Astrocyte (in vitro differentiated cells and primary cell): ENCODE results near the gene UGT1A3. TPM values are rescaled to one million over a fixed set of nuclear protein-coding genes. Genes with fewer than 3 reads are reported as not detected.
A peak's percentile ranks its signal among the peaks of the same experiment; 100 is the strongest.

Experiments used
- DNase-seq: peaks from one replicate; pipeline ENCODE4 v3.0.0-alpha.2; 2010; ENCODE audit warnings: low read depth
- FAIRE-seq: peaks from 2 replicates; lab custom pipeline; 2011; peaks lifted over from hg19 to GRCh38; lab: Jason Lieb, UNC
- H2AFZ ChIP-seq: 2 replicates; pipeline ENCODE4 v1.6.0; 2012; ENCODE audit warnings: low read depth, low read length, inconsistent platforms
- H3K27ac ChIP-seq: 2 replicates; pipeline ENCODE4 v1.5.1; 2011; ENCODE audit warnings: low read depth, low read length, inconsistent platforms
- H3K27me3 ChIP-seq: 2 replicates; pipeline ENCODE4 v1.6.0; 2011; ENCODE audit warnings: low read length, inconsistent platforms; ENCODE audit not compliant: insufficient read depth
- H3K36me3 ChIP-seq: 2 replicates; pipeline ENCODE4 v1.5.1; 2011; ENCODE audit warnings: low read length, inconsistent platforms; ENCODE audit not compliant: insufficient read depth
- H3K4me1 ChIP-seq: 2 replicates; pipeline ENCODE4 v1.5.1; 2011; ENCODE audit warnings: low read length, inconsistent platforms; ENCODE audit not compliant: insufficient read depth
- H3K4me2 ChIP-seq: 2 replicates; pipeline ENCODE4 v1.6.0; 2012; ENCODE audit warnings: low read length, inconsistent platforms
- H3K4me3 ChIP-seq: 2 replicates; pipeline ENCODE4 v1.5.1; 2011; ENCODE audit warnings: low read depth, mild to moderate bottlenecking, low read length, inconsistent platforms; ENCODE audit not compliant: insufficient read depth
- H3K79me2 ChIP-seq: 2 replicates; pipeline ENCODE4 v1.6.0; 2012; ENCODE audit warnings: mild to moderate bottlenecking, low read length, inconsistent platforms; ENCODE audit not compliant: insufficient read depth
- H3K9ac ChIP-seq: 2 replicates; pipeline ENCODE4 v1.6.0; 2012; ENCODE audit warnings: mild to moderate bottlenecking, low read length, inconsistent platforms
- H3K9me3 ChIP-seq: 2 replicates; pipeline ENCODE4 v1.5.1; 2012; ENCODE audit warnings: low read depth, mild to moderate bottlenecking, low read length, inconsistent platforms; ENCODE audit not compliant: insufficient read depth
- H4K20me1 ChIP-seq: 2 replicates; pipeline ENCODE4 v1.6.0; 2012; ENCODE audit warnings: low read length, inconsistent platforms; ENCODE audit not compliant: insufficient read depth
- H3K27ac Mint-ChIP-seq: one replicate; pipeline ENCODE4 v1.8.0; 2021; ENCODE audit warnings: mild to moderate bottlenecking, mixed read lengths; ENCODE audit not compliant: unreplicated experiment
- H3K27me3 Mint-ChIP-seq: one replicate; pipeline ENCODE4 v1.8.0; 2021; ENCODE audit warnings: low read depth, mixed read lengths; ENCODE audit not compliant: unreplicated experiment
- H3K36me3 Mint-ChIP-seq: one replicate; pipeline ENCODE4 v1.8.0; 2021; ENCODE audit warnings: low read depth, mixed read lengths; ENCODE audit not compliant: unreplicated experiment
- H3K4me1 Mint-ChIP-seq: one replicate; pipeline ENCODE4 v1.8.0; 2021; ENCODE audit warnings: low read depth, mixed read lengths; ENCODE audit not compliant: unreplicated experiment
- H3K4me3 Mint-ChIP-seq: one replicate; pipeline ENCODE4 v1.8.0; 2021; ENCODE audit warnings: mild to moderate bottlenecking, moderate library complexity, mixed read lengths; ENCODE audit not compliant: unreplicated experiment
- H3K9me3 Mint-ChIP-seq: one replicate; pipeline ENCODE4 v1.8.0; 2021; ENCODE audit warnings: mild to moderate bottlenecking, mixed read lengths; ENCODE audit not compliant: unreplicated experiment
- CTCF ChIP-seq: IDR thresholded peaks from 2 replicates; pipeline ENCODE4 v1.5.1; 2011; ENCODE audit warnings: low read depth, mild to moderate bottlenecking, inconsistent platforms, low read length, moderate library complexity; ENCODE audit not compliant: insufficient read depth
- EZH2 ChIP-seq: IDR thresholded peaks from 2 replicates; pipeline ENCODE4 v1.6.1; 2012; ENCODE audit warnings: mild to moderate bottlenecking, low read length, inconsistent platforms; ENCODE audit not compliant: insufficient read depth
- total RNA-seq: library from RNA; stranded (reverse); gene quantifications from 2 replicates; pipeline ENCODE4 v1.2.1, GENCODE V29; 2021

Gene UGT1A3
- total RNA-seq, 1 donor from 2014 or later: not detected

GRCh38 chr2:233693963-233694362 lies 34.9 kb upstream of the UGT1A3 start:
- Mint-ChIP-seq H3K27ac (no peak overlapping the region), H3K27me3 (peaks cover 5% of the 10 kb centered on the region), H3K4me1 (no peaks in the 10 kb centered on the region), H3K36me3 (no peaks in the 10 kb centered on the region), H3K9me3 (peaks cover 6% of the 10 kb centered on the region), H3K4me3 (no peak overlapping the region)
- Histone ChIP-seq H4K20me1 (no peaks in the 10 kb centered on the region), H3K4me3 (no peak overlapping the region), H3K27ac (no peak overlapping the region), H3K9ac (no peak overlapping the region), H3K4me1 (no peaks in the 10 kb centered on the region), H3K36me3 (no peaks in the 10 kb centered on the region), H3K79me2 (no peaks in the 10 kb centered on the region), H3K4me2 (no peak overlapping the region), H3K9me3 (no peaks in the 10 kb centered on the region), H3K27me3 (no peaks in the 10 kb centered on the region), H2AFZ (no peak overlapping the region)
- DNase-seq (no peak), FAIRE-seq (no peak)
- TF ChIP-seq CTCF: no peak
- TF ChIP-seq EZH2: no peak

GRCh38 chr2:233698740-233699139 lies 30.1 kb upstream of the UGT1A3 start:
- TF ChIP-seq EZH2 (no peak), CTCF (no peak)
- H3K27ac Mint-ChIP-seq: no peak overlapping the region

DNA sequence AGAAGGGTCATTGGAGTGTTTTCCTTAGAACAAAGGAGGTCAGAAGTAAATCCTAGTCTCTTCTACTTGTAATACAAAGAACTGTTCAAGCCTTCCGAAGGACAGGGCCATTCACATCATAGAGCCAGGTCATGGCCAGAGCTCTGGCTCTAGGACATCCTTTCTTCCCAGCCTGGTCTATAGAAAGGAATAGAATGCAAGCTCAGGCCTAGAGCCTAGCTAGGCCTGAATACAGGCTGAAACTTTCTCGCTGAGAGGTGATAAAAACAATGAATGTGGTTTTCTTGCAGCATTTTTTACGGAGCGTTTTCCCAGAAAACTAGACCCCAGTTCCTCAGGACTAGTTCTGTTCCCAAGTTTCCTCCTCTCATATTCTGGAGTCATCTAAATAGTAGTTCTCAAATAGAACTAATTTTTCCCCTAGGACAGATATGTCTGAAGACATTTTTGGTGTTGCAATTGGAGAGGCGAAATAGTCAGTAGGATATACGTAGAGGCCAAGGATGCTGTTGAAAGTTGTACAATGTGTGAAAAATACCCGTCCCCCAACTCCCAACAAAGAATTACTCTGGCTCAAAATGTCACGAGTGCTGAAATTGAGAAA lies 29.3 kb upstream of the UGT1A3 start:
- Mint-ChIP-seq H3K27me3 (no peaks in the 10 kb centered on the region), H3K9me3 (peaks cover 2% of the 10 kb centered on the region), H3K4me3 (no peak overlapping the region), H3K4me1 (no peaks in the 10 kb centered on the region), H3K27ac (peak overlapping the region; percentile 38), H3K36me3 (no peaks in the 10 kb centered on the region)
- DNase-seq: no peak
- no peak overlapping the region for H2AFZ ChIP-seq
- no peaks in the 10 kb centered on the region for H3K79me2 ChIP-seq
- no peaks in the 10 kb centered on the region for H3K4me1 ChIP-seq
- no peak overlapping the region for H3K4me2 ChIP-seq
- TF ChIP-seq CTCF (no peak), EZH2 (no peak)
- H3K27ac ChIP-seq: peak overlapping the region; percentile 65
- H3K4me3 ChIP-seq: no peak overlapping the region
- H3K27me3 ChIP-seq: no peaks in the 10 kb centered on the region
- no peaks in the 10 kb centered on the region for H3K36me3 ChIP-seq
- peak overlapping the region; percentile 40 for H3K9ac ChIP-seq
- FAIRE-seq: no peak
- no peaks in the 10 kb centered on the region for H4K20me1 ChIP-seq
- no peaks in the 10 kb centered on the region for H3K9me3 ChIP-seq

More at GRCh38 chr2:233698740-233699139, 30.1 kb upstream of the UGT1A3 start:
- Histone ChIP-seq H3K4me3 (no peak overlapping the region), H3K4me2 (no peak overlapping the region), H3K9me3 (no peaks in the 10 kb centered on the region), H3K9ac (no peak overlapping the region), H2AFZ (no peak overlapping the region), H4K20me1 (no peaks in the 10 kb centered on the region), H3K27me3 (no peaks in the 10 kb centered on the region), H3K36me3 (no peaks in the 10 kb centered on the region), H3K79me2 (no peaks in the 10 kb centered on the region), H3K4me1 (no peaks in the 10 kb centered on the region), H3K27ac (no peak overlapping the region)
- Mint-ChIP-seq H3K36me3 (no peaks in the 10 kb centered on the region), H3K4me1 (no peaks in the 10 kb centered on the region), H3K27me3 (peaks cover 1% of the 10 kb centered on the region), H3K4me3 (no peak overlapping the region), H3K9me3 (peaks cover 4% of the 10 kb centered on the region)
- DNase-seq: no peak
- FAIRE-seq: no peak
